PC-9 (cell line): ENCODE data around the gene COX10.

Experiments used
- EZH2 ChIP-seq: fragments of 200-600 bp; sonication (generic); IDR thresholded peaks from 2 replicates; pipeline ENCODE4 v1.8.0; 2017; ENCODE audit warnings: antibody characterized with exemption, low read depth
- TF ChIP-seq, protein P1 (sequence below): fragments of 200-600 bp; sonication (generic); conservative IDR thresholded peaks from 2 replicates; pipeline ENCODE4 v1.6.1; 2017; ENCODE audit warnings: mixed run types, antibody characterized with exemption, mild to moderate bottlenecking, moderate library complexity

DNA sequence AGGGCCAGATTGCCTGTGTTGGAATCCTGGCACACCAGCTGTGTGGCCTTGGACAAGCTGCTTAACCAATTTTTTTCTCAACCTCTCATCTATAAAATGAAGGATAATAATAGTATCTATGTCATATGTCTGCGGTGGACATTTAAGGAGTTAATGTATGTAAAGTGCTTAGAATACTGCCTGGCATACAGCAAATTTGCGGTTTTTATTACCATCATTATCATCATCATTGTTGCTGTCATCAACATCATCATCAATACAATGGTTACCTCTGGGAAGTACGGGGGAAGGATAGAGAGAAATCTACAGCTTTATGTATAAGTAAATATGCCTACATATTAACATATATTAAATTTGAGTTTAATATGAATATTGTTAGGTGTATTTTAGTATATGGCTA, 37.1 kb upstream of the COX10 start:
- TF ChIP-seq, protein P1, sequence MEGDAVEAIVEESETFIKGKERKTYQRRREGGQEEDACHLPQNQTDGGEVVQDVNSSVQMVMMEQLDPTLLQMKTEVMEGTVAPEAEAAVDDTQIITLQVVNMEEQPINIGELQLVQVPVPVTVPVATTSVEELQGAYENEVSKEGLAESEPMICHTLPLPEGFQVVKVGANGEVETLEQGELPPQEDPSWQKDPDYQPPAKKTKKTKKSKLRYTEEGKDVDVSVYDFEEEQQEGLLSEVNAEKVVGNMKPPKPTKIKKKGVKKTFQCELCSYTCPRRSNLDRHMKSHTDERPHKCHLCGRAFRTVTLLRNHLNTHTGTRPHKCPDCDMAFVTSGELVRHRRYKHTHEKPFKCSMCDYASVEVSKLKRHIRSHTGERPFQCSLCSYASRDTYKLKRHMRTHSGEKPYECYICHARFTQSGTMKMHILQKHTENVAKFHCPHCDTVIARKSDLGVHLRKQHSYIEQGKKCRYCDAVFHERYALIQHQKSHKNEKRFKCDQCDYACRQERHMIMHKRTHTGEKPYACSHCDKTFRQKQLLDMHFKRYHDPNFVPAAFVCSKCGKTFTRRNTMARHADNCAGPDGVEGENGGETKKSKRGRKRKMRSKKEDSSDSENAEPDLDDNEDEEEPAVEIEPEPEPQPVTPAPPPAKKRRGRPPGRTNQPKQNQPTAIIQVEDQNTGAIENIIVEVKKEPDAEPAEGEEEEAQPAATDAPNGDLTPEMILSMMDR, result no peak
- TF ChIP-seq EZH2, result no peak
